ENCODE results near the gene HSP90B1. TPM values are rescaled to one million over a fixed set of nuclear protein-coding genes. Genes with fewer than 3 reads are reported as not detected.
A peak's percentile ranks its signal among the peaks of the same experiment; 100 is the strongest.

The HSP90B1 gene
- polyA plus RNA-seq, 1 experiment = 848 TPM

- Histone ChIP-seq H3K27me3 (ENCODE audit: control insufficient read depth, insufficient read depth, low read length) (no peaks in the 10 kb centered on the region), H3K27ac (ENCODE audit: low read depth, low read length) (no peak overlapping the region), H3K9me3 (ENCODE audit: control insufficient read depth, insufficient read depth, low read length) (no peaks in the 10 kb centered on the region), H3K4me3 (ENCODE audit: low read depth, low read length) (no peak overlapping the region)
- CTCF ChIA-PET = interaction anchor here (1.2 to 2.4 kb wide), 2 partner anchors 62 to 113 kb away, joined by 4 to 13 read pairs; no protein-coding TSS in a partner anchor
- no peak for DNase-seq (ENCODE audit: low read depth, low spot score)
- POLR2A ChIA-PET = interaction anchor here (0.6 kb wide), 1 partner anchor 9 kb away, joined by 3 read pairs; no protein-coding TSS in a partner anchor
- no peak for TF ChIP-seq CTCF (IDR thresholded peaks at IDR 0.05; ENCODE audit: low read depth, low read length)
Observed at GRCh38 chr12:103996595-103996994, 66.4 kb downstream of the HSP90B1 start.

- Histone ChIP-seq H3K9me3 (ENCODE audit: control insufficient read depth, insufficient read depth, low read length) (no peaks in the 10 kb centered on the region), H3K4me3 (ENCODE audit: low read depth, low read length) (no peak overlapping the region), H3K27ac (ENCODE audit: low read depth, low read length) (peak overlapping the region; percentile 22), H3K27me3 (ENCODE audit: control insufficient read depth, insufficient read depth, low read length) (no peaks in the 10 kb centered on the region)
- no peak for TF ChIP-seq CTCF (IDR thresholded peaks at IDR 0.05; ENCODE audit: low read depth, low read length)
- CTCF ChIA-PET = interaction anchor here (1.2 to 2.4 kb wide), 2 partner anchors 61 to 112 kb away, joined by 4 to 13 read pairs; no protein-coding TSS in a partner anchor
- POLR2A ChIA-PET = interaction anchor here (0.6 to 1.1 kb wide), 2 partner anchors 11 to 175 kb away, joined by 3 to 4 read pairs; no protein-coding TSS in a partner anchor
- no peak for DNase-seq (ENCODE audit: low read depth, low spot score)
Observed at GRCh38 chr12:103997286-103997900, 67.2 kb downstream of the HSP90B1 start.

Other genes starting within 250 kb of the HSP90B1 start
- gene NT5DC3, start 89.2 kb upstream of the HSP90B1 start, polyA plus RNA-seq (2011; rRNA removed) = 2.8 and 3.4 TPM in 2 replicates
- 20.4 and 28.4 TPM in 2 replicates for gene TDG, start 35.5 kb downstream of the HSP90B1 start, polyA plus RNA-seq (2011; rRNA removed)
- 102 and 119 TPM in 2 replicates for gene GLT8D2, start 119.8 kb downstream of the HSP90B1 start, polyA plus RNA-seq (2011; rRNA removed)
- gene HCFC2, start 134.1 kb downstream of the HSP90B1 start, polyA plus RNA-seq (2011; rRNA removed) = 20.8 and 31.4 TPM in 2 replicates
- 34.2 and 57.9 TPM in 2 replicates for gene NFYB, start 207.8 kb downstream of the HSP90B1 start, polyA plus RNA-seq (2011; rRNA removed)

Data from AG04450 (cell line).